ENCODE data around the gene FOXP4. TPM values are rescaled to one million over a fixed set of nuclear protein-coding genes. Genes with fewer than 3 reads are reported as not detected.
A peak's percentile ranks its signal among the peaks of the same experiment; 100 is the strongest.

FOXP4 gene
- total and polyA plus RNA-seq, 2 of the 13 experiments (the other 11 are each of a cell fraction or from before 2014, with no cell fraction given), result 11.0 to 12.4 TPM

GRCh38 chr6:41545703-41546474, at the start of gene FOXP4 (continued):
- TF ChIP-seq XBP1 (CRISPR knock-in tag; IDR thresholded peaks at IDR 0.05) (no peak), PHF21A (CRISPR knock-in tag; IDR thresholded peaks at IDR 0.05) (peak; percentile 76), BCL6 (CRISPR knock-in tag; IDR thresholded peaks at IDR 0.05) (peak; percentile 37), ZBTB33 (CRISPR knock-in tag; IDR thresholded peaks at IDR 0.05) (no peak), PATZ1 (CRISPR knock-in tag; IDR thresholded peaks at IDR 0.05) (peak; percentile 72), ZNF335 (CRISPR knock-in tag; IDR thresholded peaks at IDR 0.05) (no peak), MAF1 (CRISPR knock-in tag; IDR thresholded peaks at IDR 0.05; ENCODE audit: borderline replicate concordance) (0 out of 2 replicates have a peak, but pooled peaks have one; percentile 8), DNMT1 (CRISPR knock-in tag; IDR thresholded peaks at IDR 0.05) (no peak), SAFB2 (CRISPR knock-in tag; IDR thresholded peaks at IDR 0.05; ENCODE audit: borderline replicate concordance, low read depth) (no peak), ZNF503 (CRISPR knock-in tag; IDR thresholded peaks at IDR 0.05) (no peak), KDM1A (CRISPR knock-in tag; IDR thresholded peaks at IDR 0.05) (no peak), PAXIP1 (CRISPR knock-in tag; conservative IDR thresholded peaks at IDR 0.05) (peak; percentile 51), ZNF746 (CRISPR knock-in tag; IDR thresholded peaks at IDR 0.05) (peak; percentile 93), CSRNP1 (CRISPR knock-in tag; IDR thresholded peaks at IDR 0.05) (peak; percentile 84), RNF2 (conservative IDR thresholded peaks at IDR 0.05; ENCODE audit: low read depth) (peak; percentile 29; the same call in 1 of the 2 replicates), STAG1 (CRISPR knock-in tag; IDR thresholded peaks at IDR 0.05) (peak; percentile 22; the same call in 1 of the 2 replicates), ZNF274 (CRISPR knock-in tag; IDR thresholded peaks at IDR 0.05) (0 out of 2 replicates have a peak, but pooled peaks have one; percentile 40), POLR2G (IDR thresholded peaks at IDR 0.05; ENCODE audit: low read depth, low read length) (peak; percentile 71), ZNF709 (CRISPR knock-in tag; IDR thresholded peaks at IDR 0.05) (no peak)

All from HepG2 (cell line).